GM06990 (cell line): ENCODE measurements around the gene TNIK.

Experiments
- DNase-seq: peaks from one replicate; pipeline ENCODE4 v3.0.0-alpha.2; 2011; ENCODE audit not compliant: insufficient read length; ENCODE audit errors: extremely low read depth
- H3K27me3 ChIP-seq: replicated peaks from 2 replicates; pipeline ENCODE4 v1.6.0; 2011; ENCODE audit warnings: low read length; ENCODE audit not compliant: control insufficient read depth, insufficient read depth
- H3K36me3 ChIP-seq: 2 replicates; pipeline ENCODE4 v1.5.1; 2011; ENCODE audit warnings: low read length; ENCODE audit not compliant: control insufficient read depth, insufficient read depth
- H3K4me3 ChIP-seq: replicated peaks from 2 replicates; pipeline ENCODE4 v1.5.1; 2011; ENCODE audit warnings: low read depth, mild to moderate bottlenecking, control low read depth, low read length
- CTCF ChIP-seq: IDR thresholded peaks from 2 replicates; pipeline ENCODE4 v1.5.1; 2011; ENCODE audit warnings: low read length, control low read depth, mild to moderate bottlenecking, inconsistent platforms; ENCODE audit not compliant: insufficient read depth, poor library complexity, severe bottlenecking

Gene TNIK

GRCh38 chr3:171491361-171491760 lies 31.2 kb upstream of the TNIK start:
- no peak for DNase-seq
- Histone ChIP-seq H3K36me3 (no peaks in the 10 kb centered on the region), H3K27me3 (no peaks in the 10 kb centered on the region), H3K4me3 (no peak overlapping the region)
- TF ChIP-seq CTCF = no peak

- Histone ChIP-seq H3K4me3 (no peak overlapping the region), H3K27me3 (no peaks in the 10 kb centered on the region), H3K36me3 (no peaks in the 10 kb centered on the region)
- no peak for TF ChIP-seq CTCF
- DNase-seq = no peak
These were observed 30.7 kb upstream of the TNIK start for GRCh38 chr3:171490901-171491300.

DNA sequence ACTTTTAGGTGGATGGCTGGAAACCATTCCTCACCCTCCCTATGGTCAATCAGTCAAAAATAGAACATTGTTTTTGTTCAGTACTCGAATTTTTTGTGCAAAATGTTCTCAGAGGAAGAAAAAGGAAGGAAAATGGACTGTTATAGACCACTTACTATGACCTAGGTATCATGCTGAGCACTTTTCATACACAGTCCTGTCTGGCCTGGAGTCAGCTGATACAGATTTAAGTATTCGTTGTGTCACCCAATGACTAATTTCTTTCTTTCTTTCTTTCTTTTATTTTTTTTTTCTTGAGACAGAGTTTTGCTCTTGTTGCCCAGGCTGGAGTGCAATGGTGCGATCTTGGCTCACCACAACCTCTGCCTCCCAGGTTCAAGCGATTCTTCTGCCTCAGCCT lies 29.1 kb upstream of the TNIK start:
- no peaks in the 10 kb centered on the region for H3K27me3 ChIP-seq
- no peak for DNase-seq
- H3K36me3 ChIP-seq = no peaks in the 10 kb centered on the region
- H3K4me3 ChIP-seq = no peak overlapping the region
- no peak for TF ChIP-seq CTCF

GRCh38 chr3:171488479-171488878 lies 28.3 kb upstream of the TNIK start:
- TF ChIP-seq CTCF = no peak
- Histone ChIP-seq H3K27me3 (no peaks in the 10 kb centered on the region), H3K4me3 (no peak overlapping the region), H3K36me3 (no peaks in the 10 kb centered on the region)
- DNase-seq = no peak

- H3K36me3 ChIP-seq = no peaks in the 10 kb centered on the region
- TF ChIP-seq CTCF = no peak
- DNase-seq = no peak
- H3K27me3 ChIP-seq = no peaks in the 10 kb centered on the region
- no peak overlapping the region for H3K4me3 ChIP-seq
These were observed 27.2 kb upstream of the TNIK start for GRCh38 chr3:171487382-171487781.

DNA sequence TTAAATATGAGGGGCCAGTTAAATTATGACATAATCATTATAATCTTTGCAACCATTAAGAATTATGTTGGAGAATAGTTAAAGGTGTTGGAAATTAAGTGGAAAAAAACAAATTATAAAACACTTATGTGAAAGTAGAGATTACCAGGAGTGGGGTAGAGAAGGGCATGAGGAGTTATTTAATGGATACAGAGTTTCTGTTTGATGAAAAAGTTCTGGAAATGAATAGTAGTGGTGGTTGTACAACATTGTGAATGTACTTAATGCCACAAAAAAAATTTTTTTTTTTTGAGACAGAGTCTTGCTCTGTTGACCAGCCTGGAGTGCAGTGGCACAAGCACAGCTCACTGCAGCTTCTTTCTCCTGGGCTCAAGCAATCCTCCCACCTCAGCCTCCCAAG lies 25.1 kb upstream of the TNIK start:
- no peaks in the 10 kb centered on the region for H3K27me3 ChIP-seq
- H3K36me3 ChIP-seq = no peaks in the 10 kb centered on the region
- DNase-seq = no peak
- no peak for TF ChIP-seq CTCF
- H3K4me3 ChIP-seq = no peak overlapping the region
